Fibroblast of lung (primary cell): ENCODE data around the gene ELMO2. TPM values are rescaled to one million over a fixed set of nuclear protein-coding genes. Genes with fewer than 3 reads are reported as not detected.

Source experiments
- DNase-seq, 2 donors: peaks; one replicate each; pipeline versions ENCODE4 v3.0.0 to v3.0.0-alpha.2; 2010; ENCODE audit warnings: low read depth in 2 of 2
- H2AFZ ChIP-seq: 2 replicates; pipeline ENCODE4 v1.5.1; 2012; ENCODE audit warnings: low read length, control low read depth, inconsistent platforms
- H3K27ac ChIP-seq: 2 replicates; pipeline ENCODE4 v1.5.1; 2011; ENCODE audit warnings: low read length, control low read depth; ENCODE audit not compliant: insufficient read depth
- H3K27me3 ChIP-seq: 2 replicates; pipeline ENCODE4 v1.5.1; 2011; ENCODE audit warnings: mild to moderate bottlenecking, low read length; ENCODE audit not compliant: control insufficient read depth, insufficient read depth
- H3K36me3 ChIP-seq: 2 replicates; pipeline ENCODE4 v1.5.1; 2011; ENCODE audit warnings: low read length; ENCODE audit not compliant: control insufficient read depth, insufficient read depth
- H3K4me1 ChIP-seq: 2 replicates; pipeline ENCODE4 v1.5.1; 2011; ENCODE audit warnings: low read length; ENCODE audit not compliant: control insufficient read depth, insufficient read depth; ENCODE audit errors: extremely low read depth
- H3K4me2 ChIP-seq: 2 replicates; pipeline ENCODE4 v1.5.1; 2011; ENCODE audit warnings: low read length, control low read depth; ENCODE audit not compliant: insufficient read depth; ENCODE audit errors: extremely low read depth
- H3K4me3 ChIP-seq, 4 experiments: fragments of 200-600 bp in 1 of 4; sonication (generic) in 1 of 4; replicated peaks in 1 of 4; 2 replicates each; pipeline ENCODE4 v1.5.1; 2011 to 2016; ENCODE audit warnings: low read length in 4 of 4, low read depth in 3 of 4, mild to moderate bottlenecking in 3 of 4, control low read depth in 2 of 4, inconsistent platforms in 1 of 4, mixed read lengths in 1 of 4; ENCODE audit not compliant: insufficient read depth in 1 of 4; ENCODE audit errors: control extremely low read depth in 1 of 4
- H3K79me2 ChIP-seq: 2 replicates; pipeline ENCODE4 v1.5.1; 2012; ENCODE audit warnings: mild to moderate bottlenecking, low read length, inconsistent platforms; ENCODE audit not compliant: control insufficient read depth, insufficient read depth
- H3K9ac ChIP-seq: 2 replicates; pipeline ENCODE4 v1.5.1; 2011; ENCODE audit warnings: mild to moderate bottlenecking, low read length, control low read depth; ENCODE audit not compliant: insufficient read depth
- H3K9me3 ChIP-seq: 2 replicates; pipeline ENCODE4 v1.5.1; 2012; ENCODE audit warnings: low read depth, low read length; ENCODE audit not compliant: control insufficient read depth, insufficient read depth
- H4K20me1 ChIP-seq: 2 replicates; pipeline ENCODE4 v1.5.1; 2011; ENCODE audit warnings: low read length; ENCODE audit not compliant: control insufficient read depth, insufficient read depth; ENCODE audit errors: extremely low read depth
- CTCF ChIP-seq, 2 donors: IDR thresholded peaks in 1 of 2; conservative IDR thresholded peaks in 1 of 2; 1 replicate in 1 of 2; 2 replicates in 1 of 2; pipeline ENCODE4 v1.5.1; 2011 to 2012; ENCODE audit warnings: low read length in 2 of 2, control low read depth in 1 of 2, inconsistent platforms in 1 of 2, low read depth in 1 of 2, mild to moderate bottlenecking in 1 of 2
- EZH2 ChIP-seq: IDR thresholded peaks from 2 replicates; pipeline ENCODE4 v1.5.1; 2012; ENCODE audit warnings: low read length, control low read depth, mild to moderate bottlenecking; ENCODE audit errors: missing control alignments
- polyA plus RNA-seq, 2 donors: library from polyadenylated mRNA; depleted of rRNA in 1 of 2; stranded (reverse) in 1 of 2; unstranded in 1 of 2; fragments of >200 nt; gene quantifications; 2 replicates each; pipeline ENCODE4 v1.2.1, GENCODE V29; 2011 to 2012; ENCODE audit warnings: missing spikeins in 1 of 2
- total RNA-seq: library from RNA; depleted of rRNA; stranded (reverse); fragments of >200 nt; gene quantifications from 2 replicates; pipeline ENCODE4 v1.2.1, GENCODE V29; 2014

The ELMO2 gene
- total and polyA plus RNA-seq, 2 donors (not counting 1 experiment from before 2014, with no cell fraction given): 33.7 to 43.8 TPM

GRCh38 chr20:46357030-46357514 lies 49.3 kb downstream of the ELMO2 start:
- Histone ChIP-seq H3K9ac (no peak overlapping the region), H3K4me3 (no peak overlapping the region), H3K4me1 (no peaks in the 10 kb centered on the region), H3K27ac (no peak overlapping the region), H3K36me3 (peaks cover 3% of the 10 kb centered on the region), H3K4me2 (no peak overlapping the region), H3K9me3 (no peaks in the 10 kb centered on the region), H4K20me1 (no peaks in the 10 kb centered on the region), H2AFZ (no peak overlapping the region), H3K79me2 (peaks cover 6% of the 10 kb centered on the region), H3K27me3 (no peaks in the 10 kb centered on the region)
- TF ChIP-seq CTCF (conservative IDR thresholded peaks at IDR 0.05 in 1 of 2, IDR thresholded peaks at IDR 0.05 in 1 of 2; ENCODE audit: low read depth in 1 of 2, low read length in 2 of 2) (no peak), EZH2 (no peak)
- DNase-seq: no peak

DNA sequence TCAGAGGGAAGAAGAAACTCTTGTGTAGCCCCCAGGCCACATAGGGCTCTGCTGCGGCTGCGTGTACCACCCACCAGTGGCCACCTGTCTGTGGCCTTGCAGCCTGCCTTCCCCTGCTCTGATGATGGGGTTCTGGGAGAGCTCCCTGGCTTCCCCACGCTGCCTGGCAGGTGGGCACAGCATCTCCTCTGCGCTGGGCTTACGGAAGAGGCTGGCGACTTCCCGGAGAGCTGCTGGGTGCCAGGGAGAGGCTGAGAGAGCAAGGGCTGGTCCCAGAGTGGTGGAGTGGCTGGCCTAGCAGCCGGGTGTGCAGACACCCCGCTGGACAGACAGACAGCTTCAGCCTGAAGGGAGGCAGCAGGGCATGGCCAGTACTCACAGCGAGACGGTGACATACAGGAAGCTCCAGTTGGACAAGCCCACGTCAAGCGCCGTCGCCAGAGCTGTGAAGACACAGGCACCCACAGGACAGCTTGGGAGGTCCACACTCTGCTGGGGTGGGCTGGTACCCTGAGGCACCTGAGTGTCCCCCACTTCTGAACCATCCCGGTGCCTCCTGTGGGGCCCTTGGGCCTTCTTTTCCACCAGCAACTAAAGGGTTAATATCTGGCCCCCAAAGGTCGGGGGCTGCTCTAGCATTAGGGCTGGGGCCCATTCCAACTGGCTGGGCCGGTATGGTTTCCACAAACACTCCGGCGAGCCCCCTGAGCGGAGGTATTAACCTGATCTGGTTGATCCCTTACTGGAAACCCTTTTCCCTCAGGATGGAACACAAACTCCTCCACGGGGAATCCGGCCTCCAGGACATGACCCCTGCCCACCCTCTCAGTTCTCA lies 50.0 kb downstream of the ELMO2 start:
- no peaks in the 10 kb centered on the region for H3K4me1 ChIP-seq
- H3K27me3 ChIP-seq: no peaks in the 10 kb centered on the region
- no peak overlapping the region for H3K4me3 ChIP-seq
- no peak for TF ChIP-seq CTCF (conservative IDR thresholded peaks at IDR 0.05 in 1 of 2, IDR thresholded peaks at IDR 0.05 in 1 of 2; ENCODE audit: low read depth in 1 of 2, low read length in 2 of 2)
- TF ChIP-seq EZH2: no peak
- H4K20me1 ChIP-seq: no peaks in the 10 kb centered on the region
- no peak overlapping the region for H3K9ac ChIP-seq
- H3K9me3 ChIP-seq: no peaks in the 10 kb centered on the region
- H3K4me2 ChIP-seq: no peak overlapping the region
- H3K36me3 ChIP-seq: peaks cover 6% of the 10 kb centered on the region
- no peak overlapping the region for H3K27ac ChIP-seq
- no peak overlapping the region for H2AFZ ChIP-seq
- peaks cover 2% of the 10 kb centered on the region for H3K79me2 ChIP-seq
- DNase-seq: no peak

DNA sequence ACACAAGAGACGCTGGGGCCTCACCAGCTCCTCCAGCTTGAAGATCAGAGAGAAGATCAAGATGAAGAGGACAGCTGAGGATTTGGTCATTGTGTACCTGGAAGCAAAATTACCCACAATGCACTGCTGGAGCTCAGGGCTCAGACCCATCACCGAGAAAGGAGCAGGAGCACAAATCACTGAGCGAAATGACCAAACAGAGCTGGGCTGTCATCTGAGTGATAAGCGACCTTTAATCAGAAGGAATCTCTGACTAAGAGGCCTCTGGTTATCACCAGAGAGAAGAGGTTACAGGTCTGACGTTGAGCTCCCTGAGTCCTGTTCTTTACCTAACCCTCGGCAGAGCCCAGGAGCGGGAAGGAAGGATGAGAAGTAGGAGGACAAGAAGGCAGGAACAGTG lies 50.6 kb downstream of the ELMO2 start:
- no peaks in the 10 kb centered on the region for H3K79me2 ChIP-seq
- no peak overlapping the region for H3K9ac ChIP-seq
- no peaks in the 10 kb centered on the region for H4K20me1 ChIP-seq
- H3K27me3 ChIP-seq: no peaks in the 10 kb centered on the region
- no peaks in the 10 kb centered on the region for H3K9me3 ChIP-seq
- peaks cover 6% of the 10 kb centered on the region for H3K36me3 ChIP-seq
- H2AFZ ChIP-seq: no peak overlapping the region
- H3K27ac ChIP-seq: no peak overlapping the region
- no peaks in the 10 kb centered on the region for H3K4me1 ChIP-seq
- TF ChIP-seq EZH2 (no peak), CTCF (conservative IDR thresholded peaks at IDR 0.05 in 1 of 2, IDR thresholded peaks at IDR 0.05 in 1 of 2; ENCODE audit: low read depth in 1 of 2, low read length in 2 of 2) (no peak)
- H3K4me3 ChIP-seq: no peak overlapping the region
- no peak overlapping the region for H3K4me2 ChIP-seq
- DNase-seq: no peak
